GM03348 (cell line): ENCODE data around the gene UBASH3B.
"Not testable (repeated sequence)": the region's sequence is repeated elsewhere in the genome, so short reads cannot be mapped to it uniquely, and the experiment has no call there.

Experiments
- DNase-seq: peaks from one replicate; pipeline ENCODE4 v3.0.0; 2012; ENCODE audit warnings: low spot score

The UBASH3B gene

GRCh38 chr11:122655527-122656072 lies at the start of gene UBASH3B:
TSS of gene UBASH3B (plus strand) at chr11:122655722. CDS start at chr11:122656050, 328 bp downstream.
- DNase-seq: peak; percentile 88

DNA sequence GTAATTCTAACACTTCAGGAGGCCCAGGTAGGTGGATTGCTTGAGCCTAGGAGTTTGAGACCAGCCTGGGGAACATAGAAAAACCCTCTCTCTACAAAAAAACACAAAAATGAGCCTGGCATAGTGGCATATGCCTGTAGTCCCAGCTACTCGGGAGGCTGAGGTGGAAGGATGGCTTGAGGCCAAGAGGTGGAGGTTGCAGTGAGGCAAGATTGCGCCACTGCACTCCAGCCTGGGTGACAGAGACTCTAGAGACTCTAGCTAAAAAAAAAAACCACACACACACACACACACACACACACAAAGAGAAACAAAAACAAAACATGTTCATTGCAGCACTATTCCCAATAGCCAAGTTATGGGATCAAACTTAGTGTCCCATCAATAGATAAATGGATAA lies 48.4 kb upstream of the UBASH3B start:
- DNase-seq: not testable (repeated sequence)

GRCh38 chr11:122612123-122612824 lies 43.2 kb upstream of the UBASH3B start:
- DNase-seq: no peak

DNA sequence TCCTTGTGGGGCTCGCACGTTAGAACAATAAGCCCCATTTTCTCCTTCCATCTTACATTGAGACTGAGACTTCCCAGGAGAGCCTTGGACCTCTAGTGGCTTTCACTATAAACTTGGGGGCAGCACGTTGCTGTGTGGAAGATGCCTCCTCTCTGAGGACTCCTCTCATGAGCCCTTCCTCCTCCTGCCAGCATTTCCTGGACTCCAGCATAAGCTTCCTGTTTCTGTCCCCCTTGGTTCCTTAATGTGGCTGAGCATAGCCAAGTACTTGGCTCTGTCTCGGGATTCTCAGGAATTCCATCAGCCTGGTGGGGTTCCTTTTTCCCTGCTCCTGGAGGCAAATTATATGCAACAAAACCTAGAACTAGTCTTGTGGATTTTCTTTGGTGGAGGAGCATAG lies 38.8 kb upstream of the UBASH3B start:
- DNase-seq: no peak

DNA sequence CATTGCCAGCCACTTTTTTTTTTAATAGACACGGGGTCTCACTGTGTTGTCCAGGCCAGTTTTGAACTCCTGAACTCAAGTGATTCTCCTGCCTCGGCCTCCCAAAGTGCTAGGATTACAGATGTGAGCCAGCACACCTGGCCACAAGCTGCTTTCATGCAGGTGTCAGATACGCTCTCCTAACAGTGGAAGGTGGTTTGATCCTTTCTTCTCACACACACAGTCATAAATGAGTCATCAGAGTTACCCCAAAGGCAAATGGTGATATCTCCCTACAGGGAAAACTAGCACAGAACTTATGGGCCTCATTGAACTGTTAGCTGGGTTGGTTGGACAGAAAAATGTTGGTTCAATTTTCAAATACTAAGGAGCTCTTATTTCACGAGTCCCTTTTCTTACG lies 38.2 kb upstream of the UBASH3B start:
- no peak for DNase-seq

GRCh38 chr11:122617926-122618325 lies 37.6 kb upstream of the UBASH3B start:
- no peak for DNase-seq

GRCh38 chr11:122618927-122619326 lies 36.6 kb upstream of the UBASH3B start:
- no peak for DNase-seq

DNA sequence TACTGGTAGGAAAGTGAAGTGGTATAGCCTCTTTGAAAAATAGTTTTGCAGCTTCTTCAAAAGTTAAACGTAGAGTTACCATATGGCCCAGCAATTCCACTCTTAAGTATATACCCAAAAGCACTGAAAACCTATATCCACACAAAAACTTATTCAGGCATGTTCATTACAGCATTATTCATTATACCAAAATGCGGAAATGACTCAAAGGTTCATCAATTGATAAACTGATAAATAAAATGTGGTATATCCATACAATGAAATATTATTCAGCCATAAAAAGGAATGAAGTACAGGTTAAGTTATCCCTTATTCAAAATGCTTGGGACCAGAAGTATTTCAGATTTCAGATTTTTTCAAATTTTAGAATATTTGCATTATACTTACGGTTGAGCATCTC lies 35.8 kb upstream of the UBASH3B start:
- DNase-seq: no peak

- not testable (repeated sequence) for DNase-seq
Measured at GRCh38 chr11:122625501-122625900, 30.0 kb upstream of the UBASH3B start.

DNA sequence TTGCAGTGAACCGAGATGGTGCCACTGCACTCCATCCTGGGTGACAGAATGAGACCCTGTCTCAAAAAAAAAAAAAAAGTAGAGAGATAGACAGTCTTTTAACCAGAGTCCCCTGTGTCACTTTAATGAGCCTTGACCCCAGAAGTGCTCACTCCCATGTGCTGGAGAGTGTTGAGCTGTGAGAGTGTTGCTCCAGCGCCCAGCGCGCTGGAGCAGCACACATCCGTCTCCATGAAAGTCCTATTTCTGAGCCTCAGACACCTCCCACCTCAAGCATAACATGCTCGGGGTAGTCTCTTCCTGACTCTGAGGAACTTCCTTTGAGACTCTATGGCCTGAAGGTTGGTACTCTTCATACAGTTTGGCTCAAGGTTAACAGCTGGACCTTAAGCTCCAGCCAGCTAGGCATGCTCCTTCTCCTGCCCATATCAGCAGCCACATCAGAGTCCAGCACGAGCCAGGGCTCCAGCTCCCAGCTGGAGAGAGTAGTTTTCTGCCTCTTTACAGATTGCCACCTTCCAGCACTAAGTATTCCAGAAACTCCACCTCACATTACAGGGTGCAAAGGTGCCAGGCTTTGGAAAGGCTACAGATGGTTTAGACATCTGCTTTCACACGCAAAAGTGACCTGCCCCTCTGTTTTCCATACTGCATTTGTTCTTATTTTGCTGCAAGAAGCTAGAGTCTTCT lies 29.4 kb upstream of the UBASH3B start:
- no peak for DNase-seq

DNA sequence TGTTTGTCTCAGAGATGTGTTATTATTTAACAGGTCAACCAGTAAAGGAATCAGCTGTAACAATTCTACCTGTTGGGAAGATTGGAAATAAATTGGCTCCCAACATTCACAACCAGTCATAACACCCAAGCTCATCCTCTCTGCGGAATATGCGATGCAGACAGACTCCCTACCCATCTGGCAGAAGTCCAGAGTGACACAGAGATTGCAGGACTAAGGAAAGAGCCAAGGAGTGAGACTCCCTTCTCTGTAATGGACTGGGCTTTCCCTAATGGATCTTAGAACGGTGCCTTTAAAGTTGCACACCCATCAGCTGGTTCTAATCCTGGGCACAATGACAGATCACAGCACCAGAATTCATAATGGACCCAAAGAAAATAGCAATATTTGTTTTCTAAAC lies 27.8 kb upstream of the UBASH3B start:
- DNase-seq: no peak

- DNase-seq: peak; percentile 89
Measured at GRCh38 chr11:122628810-122629555, 26.5 kb upstream of the UBASH3B start.

DNA sequence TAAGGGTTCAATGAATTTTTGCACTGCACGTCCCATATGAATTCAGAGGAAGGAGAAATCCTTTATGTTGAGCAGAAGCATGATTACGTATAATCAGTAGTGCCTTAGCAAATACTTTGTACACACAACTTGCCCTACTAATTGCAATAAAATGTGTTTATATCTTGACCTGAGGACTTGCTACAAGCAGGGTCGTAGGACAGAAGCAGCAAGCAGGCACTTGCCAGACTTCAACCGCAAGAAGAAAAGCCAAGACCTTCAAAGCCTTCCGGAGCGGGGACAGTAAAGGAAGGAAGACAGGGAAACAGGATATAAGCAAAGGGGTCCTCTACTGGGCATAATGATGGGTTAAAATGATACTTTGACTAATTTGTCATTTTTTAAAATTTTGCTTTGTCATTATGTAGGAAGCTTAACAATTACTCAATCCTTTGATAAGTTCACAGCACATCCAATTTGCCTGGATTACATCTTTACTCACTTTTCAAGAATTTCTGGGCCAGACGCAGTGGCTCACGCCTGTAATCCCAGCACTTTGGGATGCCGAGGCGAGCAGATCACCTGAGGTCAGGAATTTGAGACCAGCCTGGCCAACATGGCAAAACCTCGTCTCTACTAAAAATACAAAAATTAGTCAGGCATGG lies 23.2 kb upstream of the UBASH3B start:
- DNase-seq: no peak

GRCh38 chr11:122633219-122633829 lies 22.2 kb upstream of the UBASH3B start:
- DNase-seq: peak; percentile 78

DNA sequence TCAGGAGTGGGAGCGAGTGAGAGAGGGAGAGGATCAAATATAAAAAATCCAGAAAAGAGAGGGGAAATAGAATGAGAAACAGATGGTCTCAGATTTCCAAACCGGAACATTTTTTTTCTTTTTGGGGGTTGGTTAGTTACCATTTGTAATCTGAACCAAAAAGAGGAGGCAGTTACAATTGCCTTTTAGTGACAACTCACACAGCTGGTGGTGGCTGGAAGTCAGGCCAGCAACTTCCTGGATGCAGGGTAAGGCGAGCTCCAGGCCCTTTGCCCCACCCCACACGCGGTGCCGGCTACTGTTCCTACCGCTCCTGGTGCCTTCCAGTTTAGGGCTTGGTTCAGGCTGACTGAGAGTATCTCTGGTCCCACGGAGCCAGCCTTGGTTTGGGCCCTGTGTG lies 21.0 kb upstream of the UBASH3B start:
- peak; percentile 75 for DNase-seq

DNA sequence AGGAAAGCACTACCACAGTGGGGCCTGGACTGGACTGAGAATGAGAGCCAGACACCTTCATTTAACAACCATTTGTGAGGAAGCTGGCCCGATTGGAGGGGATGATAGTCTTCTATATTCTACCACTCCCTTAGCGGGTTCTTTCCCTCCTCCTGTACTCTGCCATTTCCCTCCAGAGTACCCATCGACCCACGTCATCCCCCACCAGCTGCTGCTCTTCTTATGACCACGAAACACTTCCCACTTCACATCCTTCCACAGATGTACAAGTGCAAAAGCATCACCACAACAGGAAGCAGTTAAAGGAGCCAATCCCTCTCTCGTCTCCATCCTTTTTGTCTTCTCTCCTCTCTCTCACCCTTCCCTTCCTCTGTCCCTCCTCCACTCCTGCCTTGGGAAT lies 18.0 kb upstream of the UBASH3B start:
- no peak for DNase-seq

- peak; percentile 83 for DNase-seq
Measured at GRCh38 chr11:122642472-122642922, 13.0 kb upstream of the UBASH3B start.

DNA sequence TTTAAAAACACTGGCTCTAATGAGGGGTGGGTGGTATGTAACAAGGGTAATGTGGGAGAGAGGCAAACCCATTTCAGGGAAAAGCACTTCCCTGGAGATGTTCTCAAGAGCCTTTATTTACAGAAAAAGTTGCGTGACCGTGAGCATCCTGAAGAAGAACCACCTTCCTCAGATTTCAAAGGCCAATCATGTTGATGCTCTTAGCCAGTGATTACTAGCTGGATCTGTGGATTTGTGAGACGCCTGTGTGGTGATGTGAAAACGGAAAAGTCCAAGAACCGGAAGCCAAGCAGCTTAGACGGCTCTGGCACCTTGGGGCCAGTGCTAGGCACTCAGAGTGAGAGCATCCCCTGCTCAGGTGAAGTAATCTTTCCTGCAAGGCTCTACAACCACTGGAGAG lies 12.6 kb upstream of the UBASH3B start:
- no peak for DNase-seq

- peak; percentile 34 for DNase-seq
Measured at GRCh38 chr11:122645847-122646246, 9.7 kb upstream of the UBASH3B start.

DNA sequence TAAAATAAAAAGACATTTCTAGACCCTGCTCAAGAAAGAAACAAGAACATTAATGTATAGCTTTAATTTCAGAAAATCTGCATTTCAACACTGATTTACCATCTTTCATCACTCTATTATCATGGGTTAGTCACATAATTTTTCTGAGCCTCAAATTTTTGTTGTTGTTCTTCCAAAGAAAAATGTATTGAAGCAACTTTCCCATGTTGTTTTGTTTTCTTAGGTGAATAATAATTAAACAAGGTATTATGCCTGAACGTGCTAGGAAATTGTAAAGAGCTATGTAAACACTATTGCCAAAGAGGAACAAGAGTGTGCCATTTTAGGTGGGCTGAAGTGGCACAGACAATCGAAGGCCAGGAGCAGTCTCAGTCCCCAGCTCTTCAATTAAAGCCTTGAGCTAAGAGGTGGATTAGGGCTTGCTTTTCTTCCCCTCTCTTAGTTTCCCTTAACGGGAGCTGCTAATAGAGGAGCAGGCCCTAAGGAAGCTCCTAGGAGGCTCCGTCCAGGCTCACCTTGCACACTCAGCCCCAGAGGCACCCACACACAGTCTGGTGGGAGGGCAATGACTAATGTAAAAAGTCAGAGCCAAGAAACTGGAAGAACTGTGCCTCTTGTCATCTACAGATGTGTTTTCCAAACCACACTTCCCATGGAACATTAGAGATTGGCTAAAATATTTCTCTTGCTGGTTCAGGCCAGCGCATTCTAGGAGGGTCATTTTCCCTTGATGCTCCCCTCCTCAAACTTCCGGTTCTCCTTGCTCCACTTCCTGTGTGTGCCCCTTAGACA lies 8.8 kb upstream of the UBASH3B start:
- peak; percentile 72 for DNase-seq

- no peak for DNase-seq
Measured at GRCh38 chr11:122647736-122648275, 7.7 kb upstream of the UBASH3B start.
